ENCODE measurements around the gene RSRC1.

GRCh38 chr3:158105119-158105709 is 4.7 kb upstream of the RSRC1 start:
- TF ChIP-seq POLR2A (IDR thresholded peaks at IDR 0.05; ENCODE audit: low read length) = no peak
- no peak for TF ChIP-seq GATA1 (IDR thresholded peaks at IDR 0.05; ENCODE audit: low read depth, low read length)
